DND-41 (cell line): ENCODE data around the gene HENMT1.

Experiments
- ATAC-seq: fragments of 200-7000 bp; cut with Tn5 transposase; 3 replicates; pipeline ENCODE4 v1.9.1; 2021; ENCODE audit warnings: low read depth; ENCODE audit not compliant: insufficient read depth
- DNase-seq: peaks from one replicate; pipeline ENCODE4 v3.0.0-alpha.2; 2020
- H2AFZ ChIP-seq: 2 replicates; pipeline ENCODE4 v1.6.0; 2012; ENCODE audit warnings: low read depth, low read length
- H3K27ac ChIP-seq: 2 replicates; pipeline ENCODE4 v1.5.1; 2012; ENCODE audit warnings: low read length, inconsistent platforms
- H3K27me3 ChIP-seq: fragments of 200-600 bp; sonication (generic); 2 replicates; pipeline ENCODE4 v1.6.0; 2012; ENCODE audit warnings: low read length, mild to moderate bottlenecking, inconsistent platforms; ENCODE audit not compliant: insufficient read depth, poor library complexity
- H3K36me3 ChIP-seq: 2 replicates; pipeline ENCODE4 v1.5.1; 2012; ENCODE audit warnings: low read length, inconsistent platforms; ENCODE audit not compliant: insufficient read depth
- H3K4me1 ChIP-seq: 2 replicates; pipeline ENCODE4 v1.5.1; 2012; ENCODE audit warnings: mild to moderate bottlenecking, low read length; ENCODE audit not compliant: insufficient read depth
- H3K4me2 ChIP-seq: 2 replicates; pipeline ENCODE4 v1.6.0; 2012; ENCODE audit warnings: mild to moderate bottlenecking, moderate library complexity, low read length, inconsistent platforms; ENCODE audit not compliant: insufficient read depth
- H3K4me3 ChIP-seq, 2 experiments: fragments of 200-600 bp in 1 of 2; shearing (Covaris generic) in 1 of 2; 2 replicates each; pipeline ENCODE4 v1.5.1; 2012 to 2016; ENCODE audit warnings: inconsistent platforms in 2 of 2, low read length in 2 of 2, mild to moderate bottlenecking in 2 of 2, low read depth in 1 of 2, moderate library complexity in 1 of 2
- H3K79me2 ChIP-seq: 2 replicates; pipeline ENCODE4 v1.6.0; 2012; ENCODE audit warnings: low read length, inconsistent platforms; ENCODE audit not compliant: insufficient read depth
- H3K9ac ChIP-seq: 2 replicates; pipeline ENCODE4 v1.6.0; 2012; ENCODE audit warnings: low read depth, mild to moderate bottlenecking, inconsistent platforms, low read length, moderate library complexity
- H3K9me3 ChIP-seq: 2 replicates; pipeline ENCODE4 v1.5.1; 2012; ENCODE audit warnings: low read length, moderate library complexity, mild to moderate bottlenecking, inconsistent platforms; ENCODE audit not compliant: insufficient read depth, severe bottlenecking
- H4K20me1 ChIP-seq: 2 replicates; pipeline ENCODE4 v1.6.0; 2012; ENCODE audit warnings: low read length; ENCODE audit not compliant: insufficient read depth
- CTCF ChIP-seq: IDR thresholded peaks from 2 replicates; pipeline ENCODE4 v1.5.1; 2012; ENCODE audit warnings: borderline replicate concordance, low read length, moderate library complexity, mild to moderate bottlenecking; ENCODE audit not compliant: poor library complexity, severe bottlenecking; ENCODE audit errors: extremely low read depth
- EZH2 ChIP-seq: IDR thresholded peaks from 3 replicates; pipeline ENCODE4 v1.6.1; 2012; ENCODE audit warnings: borderline replicate concordance, low read depth, mild to moderate bottlenecking, moderate library complexity, low read length, inconsistent platforms; ENCODE audit not compliant: severe bottlenecking

Gene HENMT1

GRCh38 chr1:108600504-108600903 is 60.4 kb downstream of the HENMT1 start:
- H4K20me1 ChIP-seq, result no peaks in the 10 kb centered on the region
- H2AFZ ChIP-seq, result no peak overlapping the region
- no peak for DNase-seq
- no peak overlapping the region for H3K4me2 ChIP-seq
- H3K9ac ChIP-seq, result no peak overlapping the region
- no peak overlapping the region for H3K27ac ChIP-seq
- no peaks in the 10 kb centered on the region for H3K79me2 ChIP-seq
- H3K36me3 ChIP-seq, result peaks cover 24% of the 10 kb centered on the region; the same call in 1 of the 2 replicates
- no peak for ATAC-seq
- H3K4me3 ChIP-seq, result no peak overlapping the region
- no peaks in the 10 kb centered on the region for H3K4me1 ChIP-seq
- H3K9me3 ChIP-seq, result no peaks in the 10 kb centered on the region
- TF ChIP-seq EZH2, result no peak
- no peak for TF ChIP-seq CTCF
- no peaks in the 10 kb centered on the region for H3K27me3 ChIP-seq

GRCh38 chr1:108598340-108598739 is 62.6 kb downstream of the HENMT1 start:
- Histone ChIP-seq H3K36me3 (peaks cover 17% of the 10 kb centered on the region; the same call in 1 of the 2 replicates), H4K20me1 (no peaks in the 10 kb centered on the region), H3K4me2 (no peak overlapping the region), H3K9ac (no peak overlapping the region), H2AFZ (no peak overlapping the region), H3K4me1 (no peaks in the 10 kb centered on the region), H3K27me3 (no peaks in the 10 kb centered on the region), H3K4me3 (no peak overlapping the region), H3K27ac (no peak overlapping the region), H3K9me3 (no peaks in the 10 kb centered on the region), H3K79me2 (no peaks in the 10 kb centered on the region; the same call in 1 of the 2 replicates)
- no peak for DNase-seq
- ATAC-seq, result no peak
- TF ChIP-seq EZH2 (no peak), CTCF (no peak)
